Measurements from ENCODE around the gene CAMK2D. TPM values are rescaled to one million over a fixed set of nuclear protein-coding genes. Genes with fewer than 3 reads are reported as not detected.

Gene CAMK2D
- total RNA-seq, 1 donor from 2014 or later: 46.1 TPM

DNA sequence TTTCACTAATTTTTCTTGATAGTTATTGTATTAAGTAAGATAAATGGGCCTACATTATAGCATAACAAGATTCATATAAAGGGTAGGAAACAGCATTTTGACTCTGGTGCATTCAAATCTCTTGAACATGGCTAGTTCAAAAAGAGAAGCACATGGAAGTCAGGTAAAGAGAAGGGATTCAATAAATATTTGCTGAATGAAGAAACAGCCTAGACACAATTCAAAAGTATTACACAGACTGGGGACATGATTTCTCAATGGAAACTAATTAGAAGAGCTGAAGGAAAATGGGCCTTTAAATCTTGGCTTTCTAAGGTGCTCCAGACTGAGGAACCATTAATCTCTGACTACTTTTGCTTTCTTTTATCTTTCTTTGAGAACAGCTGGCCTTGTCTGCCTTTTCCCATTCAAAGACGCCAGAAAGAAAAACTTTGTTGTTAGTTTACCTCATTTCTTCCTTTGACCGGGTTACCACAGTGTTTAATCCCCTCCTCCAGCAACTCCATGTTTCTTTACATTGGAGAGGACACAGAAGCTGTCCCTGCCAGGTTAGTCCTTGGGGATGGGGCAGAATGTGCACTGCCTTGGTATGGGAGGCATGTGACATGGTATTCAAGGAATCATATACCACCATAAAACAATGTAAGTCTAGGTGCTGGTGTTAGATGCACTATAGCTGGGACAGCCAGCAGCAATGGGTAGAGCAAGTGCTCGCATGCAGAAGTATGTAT, 264.2 kb downstream of the CAMK2D start:
- Histone ChIP-seq H3K4me1 (no peaks in the 10 kb centered on the region), H3K27ac (no peak overlapping the region), H3K27me3 (no peaks in the 10 kb centered on the region), H3K9me3 (no peaks in the 10 kb centered on the region), H3K36me3 (peaks cover 5% of the 10 kb centered on the region), H3K4me3 (no peak overlapping the region)
- TF ChIP-seq, protein P1, sequence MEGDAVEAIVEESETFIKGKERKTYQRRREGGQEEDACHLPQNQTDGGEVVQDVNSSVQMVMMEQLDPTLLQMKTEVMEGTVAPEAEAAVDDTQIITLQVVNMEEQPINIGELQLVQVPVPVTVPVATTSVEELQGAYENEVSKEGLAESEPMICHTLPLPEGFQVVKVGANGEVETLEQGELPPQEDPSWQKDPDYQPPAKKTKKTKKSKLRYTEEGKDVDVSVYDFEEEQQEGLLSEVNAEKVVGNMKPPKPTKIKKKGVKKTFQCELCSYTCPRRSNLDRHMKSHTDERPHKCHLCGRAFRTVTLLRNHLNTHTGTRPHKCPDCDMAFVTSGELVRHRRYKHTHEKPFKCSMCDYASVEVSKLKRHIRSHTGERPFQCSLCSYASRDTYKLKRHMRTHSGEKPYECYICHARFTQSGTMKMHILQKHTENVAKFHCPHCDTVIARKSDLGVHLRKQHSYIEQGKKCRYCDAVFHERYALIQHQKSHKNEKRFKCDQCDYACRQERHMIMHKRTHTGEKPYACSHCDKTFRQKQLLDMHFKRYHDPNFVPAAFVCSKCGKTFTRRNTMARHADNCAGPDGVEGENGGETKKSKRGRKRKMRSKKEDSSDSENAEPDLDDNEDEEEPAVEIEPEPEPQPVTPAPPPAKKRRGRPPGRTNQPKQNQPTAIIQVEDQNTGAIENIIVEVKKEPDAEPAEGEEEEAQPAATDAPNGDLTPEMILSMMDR (IDR thresholded peaks at IDR 0.05): no peak
- ATAC-seq (no peak), DNase-seq (no peak)
- intact Hi-C loops (cut with DNase I): no loop called here

DNA sequence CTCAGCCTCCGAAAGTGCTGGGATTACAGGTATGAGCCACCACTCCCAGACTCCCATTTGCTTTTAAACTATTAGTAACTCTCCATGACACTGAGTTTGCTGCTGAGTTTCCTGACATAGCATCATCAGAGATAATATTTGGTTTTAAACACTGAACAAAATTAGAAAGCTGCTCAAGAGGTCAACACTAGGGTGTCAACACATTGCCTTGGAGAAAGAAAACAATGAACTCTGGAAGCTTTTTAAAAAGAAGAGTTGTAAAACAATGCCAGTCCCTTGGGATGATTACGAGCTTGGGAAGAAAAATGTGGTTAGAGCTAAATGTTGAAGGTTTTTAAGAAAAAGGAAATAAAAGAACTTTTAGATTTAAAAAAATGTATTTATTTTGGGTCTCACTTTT, 264.8 kb downstream of the CAMK2D start:
- H3K36me3 ChIP-seq: peaks cover 5% of the 10 kb centered on the region
- H3K27me3 ChIP-seq: no peaks in the 10 kb centered on the region
- H3K9me3 ChIP-seq: no peaks in the 10 kb centered on the region
- intact Hi-C loops (cut with DNase I): no loop called here
- no peak for ATAC-seq
- no peak overlapping the region for H3K4me3 ChIP-seq
- no peaks in the 10 kb centered on the region for H3K4me1 ChIP-seq
- H3K27ac ChIP-seq: no peak overlapping the region
- DNase-seq: no peak
- TF ChIP-seq, protein P1 (IDR thresholded peaks at IDR 0.05): no peak

DNA sequence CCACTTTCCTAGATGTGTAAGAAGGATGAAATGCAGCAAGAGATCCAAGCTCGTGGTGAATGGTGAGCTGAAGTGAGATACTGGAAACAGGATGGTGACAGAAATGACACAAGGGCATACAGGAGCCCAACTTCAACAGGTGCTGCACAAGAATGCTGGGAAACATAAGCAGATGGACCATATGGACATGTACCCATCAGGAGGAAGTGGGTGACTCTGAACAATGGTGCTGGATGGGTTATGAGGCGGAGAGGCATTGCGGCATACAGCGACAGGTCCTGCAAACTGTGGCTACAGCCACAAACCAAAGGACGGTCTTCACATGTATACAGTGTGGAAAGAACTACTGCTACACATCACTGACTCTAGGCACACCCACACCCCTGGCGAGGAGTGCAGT, 265.7 kb downstream of the CAMK2D start:
- ATAC-seq (no peak), DNase-seq (no peak)
- TF ChIP-seq, protein P1 (IDR thresholded peaks at IDR 0.05): no peak
- Histone ChIP-seq H3K27ac (no peak overlapping the region), H3K4me1 (no peaks in the 10 kb centered on the region), H3K9me3 (no peaks in the 10 kb centered on the region), H3K4me3 (no peak overlapping the region), H3K27me3 (no peaks in the 10 kb centered on the region), H3K36me3 (peaks cover 5% of the 10 kb centered on the region)
- intact Hi-C loops (cut with DNase I): no loop called here

DNA sequence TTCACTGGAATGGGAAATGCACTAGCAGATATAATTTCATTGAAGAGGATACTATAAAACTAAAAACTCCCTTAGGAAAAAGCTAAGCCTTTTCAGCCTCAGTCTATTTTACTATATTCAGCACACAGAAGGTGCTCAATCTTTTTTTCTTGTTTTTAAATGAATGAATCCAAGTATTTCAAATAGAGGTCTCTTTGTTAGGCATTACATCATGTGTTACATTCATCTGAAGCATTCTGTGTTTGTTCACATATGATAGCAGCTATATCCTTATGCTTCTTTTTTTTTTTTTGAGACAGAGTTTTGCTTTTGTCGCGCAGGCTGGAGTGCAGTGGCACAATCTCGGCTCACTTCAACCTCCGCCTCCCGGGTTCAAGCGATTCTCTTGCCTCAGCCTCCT, 278.4 kb downstream of the CAMK2D start:
- Histone ChIP-seq H3K27ac (no peak overlapping the region), H3K36me3 (no peaks in the 10 kb centered on the region), H3K4me1 (no peaks in the 10 kb centered on the region), H3K9me3 (no peaks in the 10 kb centered on the region), H3K27me3 (no peaks in the 10 kb centered on the region), H3K4me3 (no peak overlapping the region)
- DNase-seq: no peak
- intact Hi-C loops (cut with DNase I): no loop called here
- ATAC-seq: no peak
- TF ChIP-seq, protein P1 (IDR thresholded peaks at IDR 0.05): no peak

DNA sequence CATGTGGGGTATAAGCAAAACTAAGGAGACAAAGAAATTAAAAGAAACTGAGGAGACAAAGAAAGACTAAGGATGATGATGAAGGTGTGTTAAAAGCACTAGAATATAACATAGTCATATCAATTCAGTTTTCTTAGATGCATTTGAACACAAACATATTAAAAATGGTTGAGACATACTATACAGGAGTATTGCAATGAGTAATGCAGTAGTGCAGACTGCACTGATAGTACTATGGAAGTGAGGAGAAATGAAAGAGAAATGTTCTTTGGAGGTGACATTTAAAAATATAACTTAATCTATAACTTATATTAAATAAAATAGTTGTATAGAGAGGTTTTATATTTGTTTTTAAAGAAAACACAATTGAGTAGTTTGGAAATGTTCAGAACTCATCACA, 279.2 kb downstream of the CAMK2D start:
- no peak overlapping the region for H3K4me3 ChIP-seq
- H3K9me3 ChIP-seq: no peaks in the 10 kb centered on the region
- intact Hi-C loops (cut with DNase I): no loop called here
- ATAC-seq (no peak), DNase-seq (no peak)
- TF ChIP-seq, protein P1 (IDR thresholded peaks at IDR 0.05): no peak
- no peaks in the 10 kb centered on the region for H3K27me3 ChIP-seq
- H3K4me1 ChIP-seq: no peaks in the 10 kb centered on the region
- H3K27ac ChIP-seq: no peak overlapping the region
- H3K36me3 ChIP-seq: no peaks in the 10 kb centered on the region

DNA sequence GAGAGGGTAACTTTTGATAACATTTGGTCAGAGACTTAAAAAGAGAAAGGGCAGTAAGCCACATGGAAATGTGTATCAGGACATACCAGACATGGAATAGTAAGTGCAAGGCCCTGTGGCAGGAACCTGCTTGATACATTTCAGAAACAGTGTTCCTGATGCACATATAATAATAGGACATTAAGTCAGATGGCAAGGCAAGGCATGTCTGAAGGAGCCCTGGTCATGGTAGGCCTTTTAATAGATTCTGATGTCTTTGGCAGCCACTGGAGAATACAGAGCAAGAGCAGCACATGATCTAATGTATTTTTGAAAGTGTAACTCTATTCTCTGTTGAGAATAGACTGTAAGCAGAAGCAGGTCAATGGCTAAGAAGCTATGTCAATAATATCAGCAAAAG, 279.7 kb downstream of the CAMK2D start:
- ATAC-seq: no peak
- no peak for DNase-seq
- Histone ChIP-seq H3K27ac (no peak overlapping the region), H3K9me3 (no peaks in the 10 kb centered on the region), H3K27me3 (no peaks in the 10 kb centered on the region), H3K4me1 (no peaks in the 10 kb centered on the region), H3K36me3 (no peaks in the 10 kb centered on the region), H3K4me3 (no peak overlapping the region)
- intact Hi-C loops (cut with DNase I): no loop called here
- TF ChIP-seq, protein P1 (IDR thresholded peaks at IDR 0.05): no peak
